HepG2 (cell line): ENCODE results near the gene NELFB. TPM values are rescaled to one million over a fixed set of nuclear protein-coding genes. Genes with fewer than 3 reads are reported as not detected.

Experiments
- AHR ChIP-seq: IDR thresholded peaks from 2 replicates; pipeline ENCODE4 v1.6.1; 2018; ENCODE audit warnings: missing genetic modification reagents, missing compliant biosample characterization
- ATAD3A ChIP-seq: sonication (generic); formaldehyde crosslinking; IDR thresholded peaks from 2 replicates; pipeline ENCODE4 v1.4.0; 2020; ENCODE audit warnings: missing genetic modification reagents
- ATM ChIP-seq: fragments of 450-650 bp; IDR thresholded peaks from 2 replicates; pipeline ENCODE4 v1.7.1; 2017; ENCODE audit warnings: mild to moderate bottlenecking, borderline replicate concordance
- GABPA ChIP-seq, 2 experiments: IDR thresholded peaks; 2 replicates each; pipeline ENCODE4 v1.6.1; 2011 to 2016; ENCODE audit warnings: low read depth in 2 of 2, low read length in 1 of 2, missing biosample characterization in 1 of 2, missing genetic modification characterization in 1 of 2
- GABPB1 ChIP-seq: IDR thresholded peaks from 2 replicates; pipeline ENCODE4 v1.6.1; 2016; ENCODE audit warnings: mild to moderate bottlenecking, missing genetic modification reagents, moderate library complexity, missing compliant biosample characterization
- GATAD1 ChIP-seq: IDR thresholded peaks from 2 replicates; pipeline ENCODE4 v1.6.1; 2016; ENCODE audit warnings: missing genetic modification reagents, missing compliant biosample characterization
- HNRNPH1 ChIP-seq: fragments of 200-400 bp; formaldehyde crosslinking; optimal IDR thresholded peaks from 2 replicates; pipeline ENCODE3; 2017; ENCODE audit warnings: mild to moderate bottlenecking, low read depth, low read length
- HNRNPUL1 ChIP-seq: fragments of 200-400 bp; formaldehyde crosslinking; IDR thresholded peaks from 2 replicates; pipeline ENCODE4 v1.6.1; 2017; ENCODE audit warnings: low read depth, mild to moderate bottlenecking, low read length, moderate library complexity
- IRX3 ChIP-seq: sonication (generic); formaldehyde crosslinking; IDR thresholded peaks from 2 replicates; pipeline ENCODE4 v1.8.1; 2023; ENCODE audit warnings: mild to moderate bottlenecking, low read depth, missing genetic modification reagents, borderline replicate concordance
- ISX ChIP-seq: sonication (generic); formaldehyde crosslinking; conservative IDR thresholded peaks from 2 replicates; pipeline ENCODE4 v1.5.0; 2020; ENCODE audit warnings: missing genetic modification reagents
- KLF6 ChIP-seq: IDR thresholded peaks from 2 replicates; pipeline ENCODE4 v1.8.0; 2016; ENCODE audit warnings: missing biosample characterization, missing genetic modification reagents
- MIER3 ChIP-seq: IDR thresholded peaks from 2 replicates; pipeline ENCODE4 v1.6.1; 2016; ENCODE audit warnings: missing compliant biosample characterization, borderline replicate concordance
- MTF1 ChIP-seq: sonication (generic); formaldehyde crosslinking; IDR thresholded peaks from 2 replicates; pipeline ENCODE4 v1.5.0; 2020; ENCODE audit warnings: missing genetic modification reagents
- MZF1 ChIP-seq: sonication (generic); formaldehyde crosslinking; IDR thresholded peaks from 2 replicates; pipeline ENCODE4 v1.8.1; 2023; ENCODE audit warnings: mild to moderate bottlenecking, missing genetic modification reagents, borderline replicate concordance
- POLR2AphosphoS5 ChIP-seq: IDR thresholded peaks from 2 replicates; pipeline ENCODE4 v1.6.1; 2012; ENCODE audit warnings: low read depth, low read length
- PPARG ChIP-seq: conservative IDR thresholded peaks from 2 replicates; pipeline ENCODE4 v1.6.1; 2016; ENCODE audit warnings: missing biosample characterization, missing genetic modification reagents
- RFXAP ChIP-seq: sonication (generic); formaldehyde crosslinking; IDR thresholded peaks from 2 replicates; pipeline ENCODE4 v1.4.0; 2020; ENCODE audit warnings: missing genetic modification reagents, borderline replicate concordance
- SETDB1 ChIP-seq: sonication (generic); formaldehyde crosslinking; IDR thresholded peaks from 2 replicates; pipeline ENCODE4 v1.5.1; 2020; ENCODE audit warnings: missing genetic modification reagents, mild to moderate bottlenecking, borderline replicate concordance
- TEAD2 ChIP-seq: sonication (generic); formaldehyde crosslinking; IDR thresholded peaks from 2 replicates; pipeline ENCODE4 v1.9.0; 2021; ENCODE audit warnings: missing genetic modification reagents
- THAP7 ChIP-seq: sonication (generic); formaldehyde crosslinking; IDR thresholded peaks from 2 replicates; pipeline ENCODE4 v1.8.1; 2023; ENCODE audit warnings: mild to moderate bottlenecking, missing genetic modification reagents
- TMF1 ChIP-seq: sonication (generic); formaldehyde crosslinking; IDR thresholded peaks from 2 replicates; pipeline ENCODE4 v1.8.1; 2022; ENCODE audit warnings: low read depth, missing genetic modification reagents
- WIZ ChIP-seq: sonication (generic); formaldehyde crosslinking; IDR thresholded peaks from 2 replicates; pipeline ENCODE4 v1.5.1; 2020; ENCODE audit warnings: mild to moderate bottlenecking, missing genetic modification reagents
- ZEB1 ChIP-seq: IDR thresholded peaks from 2 replicates; pipeline ENCODE4 v1.6.1; 2012; ENCODE audit warnings: mild to moderate bottlenecking, low read depth, inconsistent platforms; ENCODE audit not compliant: insufficient replicate concordance
- ZFP36 ChIP-seq: fragments of 150-350 bp; IDR thresholded peaks from 2 replicates; pipeline ENCODE4 v1.6.1; 2018; ENCODE audit warnings: borderline replicate concordance, low read length, low read depth; ENCODE audit not compliant: partially characterized antibody
- ZNF224 ChIP-seq: sonication (generic); formaldehyde crosslinking; IDR thresholded peaks from 2 replicates; pipeline ENCODE4 v1.5.0; 2020; ENCODE audit warnings: mild to moderate bottlenecking, missing genetic modification reagents
- ZNF333 ChIP-seq: sonication (generic); formaldehyde crosslinking; IDR thresholded peaks from 2 replicates; pipeline ENCODE4 v1.4.0; 2020; ENCODE audit warnings: mild to moderate bottlenecking, missing genetic modification reagents, borderline replicate concordance
- ZNF343 ChIP-seq: sonication (generic); formaldehyde crosslinking; IDR thresholded peaks from 2 replicates; pipeline ENCODE4 v1.4.0; 2020; ENCODE audit warnings: mild to moderate bottlenecking, missing genetic modification reagents
- polyA plus RNA-seq, 8 experiments: library from polyadenylated mRNA; depleted of rRNA in 3 of 8; stranded (reverse) in 7 of 8; unstranded in 1 of 8; fragments of >200 nt; fragmentation: Illumina TruSeq in 4 of 8; extraction: Trizol in 4 of 8; gene quantifications; 2 replicates each; pipeline versions ENCODE4 v1.2.1 to v1.2.3, GENCODE V29; 2011 to 2016; ENCODE audit warnings: low read depth in 4 of 8, missing spikeins in 1 of 8, mixed read lengths in 1 of 8; ENCODE audit not compliant: insufficient read depth in 1 of 8
- total RNA-seq, 5 experiments: library from RNA; depleted of rRNA; stranded (reverse); fragments of >200 nt; fragmentation: Illumina TruSeq; extraction: Trizol; gene quantifications; 2 replicates each; pipeline ENCODE4 v1.2.3, GENCODE V29; 2016; ENCODE audit warnings: low read depth in 1 of 5
- TF ChIP-seq, protein P1 (sequence below): sonication (generic); formaldehyde crosslinking; IDR thresholded peaks from 2 replicates; pipeline ENCODE4 v1.4.0; 2020; ENCODE audit warnings: mild to moderate bottlenecking, low read depth, missing genetic modification reagents
- TF ChIP-seq, protein P2 (sequence below): sonication (generic); formaldehyde crosslinking; IDR thresholded peaks from 2 replicates; pipeline ENCODE4 v1.5.1; 2020; ENCODE audit warnings: mild to moderate bottlenecking, moderate library complexity, missing genetic modification reagents

NELFB gene
- total and polyA plus RNA-seq, 2 of the 13 experiments (the other 11 are each of a cell fraction or from before 2014, with no cell fraction given): 26.5 to 45.8 TPM

GRCh38 chr9:137319011-137319738 is 64.0 kb downstream of the NELFB start (continued):
- no peak for TF ChIP-seq THAP7 (CRISPR knock-in tag)
- TF ChIP-seq, protein P1, sequence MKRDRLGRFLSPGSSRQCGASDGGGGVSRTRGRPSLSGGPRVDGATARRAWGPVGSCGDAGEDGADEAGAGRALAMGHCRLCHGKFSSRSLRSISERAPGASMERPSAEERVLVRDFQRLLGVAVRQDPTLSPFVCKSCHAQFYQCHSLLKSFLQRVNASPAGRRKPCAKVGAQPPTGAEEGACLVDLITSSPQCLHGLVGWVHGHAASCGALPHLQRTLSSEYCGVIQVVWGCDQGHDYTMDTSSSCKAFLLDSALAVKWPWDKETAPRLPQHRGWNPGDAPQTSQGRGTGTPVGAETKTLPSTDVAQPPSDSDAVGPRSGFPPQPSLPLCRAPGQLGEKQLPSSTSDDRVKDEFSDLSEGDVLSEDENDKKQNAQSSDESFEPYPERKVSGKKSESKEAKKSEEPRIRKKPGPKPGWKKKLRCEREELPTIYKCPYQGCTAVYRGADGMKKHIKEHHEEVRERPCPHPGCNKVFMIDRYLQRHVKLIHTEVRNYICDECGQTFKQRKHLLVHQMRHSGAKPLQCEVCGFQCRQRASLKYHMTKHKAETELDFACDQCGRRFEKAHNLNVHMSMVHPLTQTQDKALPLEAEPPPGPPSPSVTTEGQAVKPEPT (CRISPR knock-in tag): no peak
- no peak for TF ChIP-seq ZEB1
- no peak for TF ChIP-seq WIZ (CRISPR knock-in tag)
- no peak for TF ChIP-seq ZFP36
- no peak for TF ChIP-seq HNRNPUL1
- no peak for TF ChIP-seq POLR2AphosphoS5
- TF ChIP-seq HNRNPH1: no peak
- no peak for TF ChIP-seq GATAD1 (CRISPR knock-in tag)
- TF ChIP-seq AHR (CRISPR knock-in tag): no peak
- TF ChIP-seq ATAD3A (CRISPR knock-in tag): no peak
- no peak for TF ChIP-seq TEAD2
- no peak for TF ChIP-seq TMF1 (CRISPR knock-in tag)
- TF ChIP-seq, protein P2, sequence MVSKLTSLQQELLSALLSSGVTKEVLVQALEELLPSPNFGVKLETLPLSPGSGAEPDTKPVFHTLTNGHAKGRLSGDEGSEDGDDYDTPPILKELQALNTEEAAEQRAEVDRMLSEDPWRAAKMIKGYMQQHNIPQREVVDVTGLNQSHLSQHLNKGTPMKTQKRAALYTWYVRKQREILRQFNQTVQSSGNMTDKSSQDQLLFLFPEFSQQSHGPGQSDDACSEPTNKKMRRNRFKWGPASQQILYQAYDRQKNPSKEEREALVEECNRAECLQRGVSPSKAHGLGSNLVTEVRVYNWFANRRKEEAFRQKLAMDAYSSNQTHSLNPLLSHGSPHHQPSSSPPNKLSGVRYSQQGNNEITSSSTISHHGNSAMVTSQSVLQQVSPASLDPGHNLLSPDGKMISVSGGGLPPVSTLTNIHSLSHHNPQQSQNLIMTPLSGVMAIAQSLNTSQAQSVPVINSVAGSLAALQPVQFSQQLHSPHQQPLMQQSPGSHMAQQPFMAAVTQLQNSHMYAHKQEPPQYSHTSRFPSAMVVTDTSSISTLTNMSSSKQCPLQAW (CRISPR knock-in tag): 0 out of 2 replicates have a peak, but pooled peaks have one; percentile 46
- TF ChIP-seq ZNF343 (CRISPR knock-in tag): no peak
- TF ChIP-seq ATM: no peak
- no peak for TF ChIP-seq IRX3 (CRISPR knock-in tag)
- TF ChIP-seq MZF1 (CRISPR knock-in tag): no peak
- no peak for TF ChIP-seq MTF1
- no peak for TF ChIP-seq ZNF333 (CRISPR knock-in tag)
- TF ChIP-seq ISX: no peak
- TF ChIP-seq ZNF224: no peak
- no peak for TF ChIP-seq MIER3 (CRISPR knock-in tag)
- TF ChIP-seq RFXAP (CRISPR knock-in tag): peak; percentile 29; the same call in 1 of the 2 replicates
- no peak for TF ChIP-seq KLF6 (CRISPR knock-in tag)
- TF ChIP-seq GABPA (IDR thresholded peaks at IDR 0.05; ENCODE audit: low read depth, low read length): no peak
- TF ChIP-seq GABPA (CRISPR knock-in tag; IDR thresholded peaks at IDR 0.05; ENCODE audit: low read depth): no peak
- TF ChIP-seq GABPB1 (CRISPR knock-in tag): peak; percentile 50; the same call in 1 of the 2 replicates
- TF ChIP-seq SETDB1 (CRISPR knock-in tag): no peak
- no peak for TF ChIP-seq PPARG (CRISPR knock-in tag)
